HepG2 (cell line): Measurements from ENCODE around the gene PPP2R5B. TPM values are rescaled to one million over a fixed set of nuclear protein-coding genes. Genes with fewer than 3 reads are reported as not detected.
A peak's percentile ranks its signal among the peaks of the same experiment; 100 is the strongest.

Experiments used
- CAMTA2 ChIP-seq: sonication (generic); formaldehyde crosslinking; IDR thresholded peaks from 2 replicates; pipeline ENCODE4 v1.4.0; 2020; ENCODE audit warnings: mild to moderate bottlenecking, missing genetic modification reagents, borderline replicate concordance
- DNMT1 ChIP-seq: sonication (generic); formaldehyde crosslinking; IDR thresholded peaks from 2 replicates; pipeline ENCODE4 v1.5.1; 2020; ENCODE audit warnings: mild to moderate bottlenecking, missing genetic modification reagents
- KDM6A ChIP-seq: IDR thresholded peaks from 2 replicates; pipeline ENCODE4 v1.6.1; 2016; ENCODE audit warnings: low read depth
- PAF1 ChIP-seq: IDR thresholded peaks from 2 replicates; pipeline ENCODE4 v1.6.1; 2016; ENCODE audit warnings: missing genetic modification reagents, missing compliant biosample characterization
- TARDBP ChIP-seq: sonication (generic); formaldehyde crosslinking; IDR thresholded peaks from 2 replicates; pipeline ENCODE4 v1.8.0; 2022; ENCODE audit warnings: mild to moderate bottlenecking, missing genetic modification reagents
- ZFAT ChIP-seq: sonication (generic); formaldehyde crosslinking; conservative IDR thresholded peaks from 2 replicates; pipeline ENCODE4 v1.8.1; 2023; ENCODE audit warnings: missing genetic modification reagents, inconsistent platforms
- ZNF501 ChIP-seq: sonication (generic); formaldehyde crosslinking; IDR thresholded peaks from 2 replicates; pipeline ENCODE4 v1.5.1; 2020; ENCODE audit warnings: mild to moderate bottlenecking, moderate library complexity, missing genetic modification reagents
- ZNF549 ChIP-seq: sonication (generic); formaldehyde crosslinking; IDR thresholded peaks from 2 replicates; pipeline ENCODE4 v1.5.0; 2020; ENCODE audit warnings: missing genetic modification reagents
- ZNF703 ChIP-seq: sonication (generic); formaldehyde crosslinking; IDR thresholded peaks from 2 replicates; pipeline ENCODE4 v1.5.1; 2020; ENCODE audit warnings: missing genetic modification reagents, mild to moderate bottlenecking, moderate library complexity, borderline replicate concordance
- ZNF782 ChIP-seq: sonication (generic); formaldehyde crosslinking; IDR thresholded peaks from 2 replicates; pipeline ENCODE4 v1.4.0; 2020; ENCODE audit warnings: missing genetic modification reagents, mild to moderate bottlenecking, borderline replicate concordance
- polyA plus RNA-seq, 8 experiments: library from polyadenylated mRNA; depleted of rRNA in 3 of 8; stranded (reverse) in 7 of 8; unstranded in 1 of 8; fragments of >200 nt; fragmentation: Illumina TruSeq in 4 of 8; extraction: Trizol in 4 of 8; gene quantifications; 2 replicates each; pipeline versions ENCODE4 v1.2.1 to v1.2.3, GENCODE V29; 2011 to 2016; ENCODE audit warnings: low read depth in 4 of 8, missing spikeins in 1 of 8, mixed read lengths in 1 of 8; ENCODE audit not compliant: insufficient read depth in 1 of 8
- total RNA-seq, 5 experiments: library from RNA; depleted of rRNA; stranded (reverse); fragments of >200 nt; fragmentation: Illumina TruSeq; extraction: Trizol; gene quantifications; 2 replicates each; pipeline ENCODE4 v1.2.3, GENCODE V29; 2016; ENCODE audit warnings: low read depth in 1 of 5
- TF ChIP-seq, protein P1 (sequence below): sonication (generic); formaldehyde crosslinking; IDR thresholded peaks from 2 replicates; pipeline ENCODE4 v1.4.0; 2020; ENCODE audit warnings: mild to moderate bottlenecking, missing genetic modification reagents
- TF ChIP-seq, protein P2 (sequence below): sonication (generic); formaldehyde crosslinking; IDR thresholded peaks from 2 replicates; pipeline ENCODE4 v1.5.1; 2020; ENCODE audit warnings: missing genetic modification reagents, mild to moderate bottlenecking, borderline replicate concordance
- TF ChIP-seq, protein P3 (sequence below): sonication (generic); formaldehyde crosslinking; conservative IDR thresholded peaks from 2 replicates; pipeline ENCODE4 v1.4.0; 2020; ENCODE audit warnings: missing genetic modification reagents
- TF ChIP-seq, protein P4 (sequence below): sonication (generic); formaldehyde crosslinking; IDR thresholded peaks from 2 replicates; pipeline ENCODE4 v1.5.1; 2020; ENCODE audit warnings: mild to moderate bottlenecking, missing genetic modification reagents, borderline replicate concordance

PPP2R5B gene
- total and polyA plus RNA-seq, 2 of the 13 experiments (the other 11 are each of a cell fraction or from before 2014, with no cell fraction given): 2.3 to 8.3 TPM

DNA sequence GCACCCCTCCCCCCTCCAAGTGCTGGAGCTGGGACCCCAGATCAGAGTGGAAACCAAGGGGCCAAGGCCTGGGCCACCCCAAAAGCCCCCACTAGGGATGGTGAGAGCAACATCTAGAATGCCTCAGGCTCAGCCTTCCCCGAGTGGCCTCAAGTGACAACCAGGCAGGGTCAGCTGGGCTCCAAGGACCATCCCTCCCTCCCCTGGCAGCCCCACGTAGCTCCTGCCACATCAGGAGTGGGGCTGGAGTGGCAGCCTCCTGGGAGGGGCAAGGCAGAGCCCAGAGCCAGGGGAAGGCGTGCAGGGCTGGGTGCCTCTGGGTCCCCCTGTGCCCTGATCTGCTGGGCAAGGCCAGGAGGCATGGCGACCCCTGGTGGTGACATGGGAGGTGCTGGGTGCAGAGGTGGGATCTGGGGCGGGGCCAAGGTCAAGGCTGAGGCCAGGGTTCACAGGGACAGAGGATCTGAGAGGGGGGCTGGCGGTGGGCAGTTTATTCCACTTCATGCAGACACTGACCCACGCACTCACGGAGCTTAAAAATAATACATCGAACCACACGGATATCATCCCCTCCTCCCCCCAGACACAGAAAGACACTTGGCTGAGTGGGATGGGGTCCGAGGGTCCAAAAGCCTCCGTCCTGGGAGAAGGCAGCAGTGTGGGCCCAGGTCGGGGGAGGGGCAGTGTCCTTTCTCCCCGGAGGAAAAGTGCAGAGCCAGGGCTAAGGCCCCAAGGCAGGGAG is 30.2 kb upstream of the PPP2R5B start (continued):
- TF ChIP-seq, protein P1, sequence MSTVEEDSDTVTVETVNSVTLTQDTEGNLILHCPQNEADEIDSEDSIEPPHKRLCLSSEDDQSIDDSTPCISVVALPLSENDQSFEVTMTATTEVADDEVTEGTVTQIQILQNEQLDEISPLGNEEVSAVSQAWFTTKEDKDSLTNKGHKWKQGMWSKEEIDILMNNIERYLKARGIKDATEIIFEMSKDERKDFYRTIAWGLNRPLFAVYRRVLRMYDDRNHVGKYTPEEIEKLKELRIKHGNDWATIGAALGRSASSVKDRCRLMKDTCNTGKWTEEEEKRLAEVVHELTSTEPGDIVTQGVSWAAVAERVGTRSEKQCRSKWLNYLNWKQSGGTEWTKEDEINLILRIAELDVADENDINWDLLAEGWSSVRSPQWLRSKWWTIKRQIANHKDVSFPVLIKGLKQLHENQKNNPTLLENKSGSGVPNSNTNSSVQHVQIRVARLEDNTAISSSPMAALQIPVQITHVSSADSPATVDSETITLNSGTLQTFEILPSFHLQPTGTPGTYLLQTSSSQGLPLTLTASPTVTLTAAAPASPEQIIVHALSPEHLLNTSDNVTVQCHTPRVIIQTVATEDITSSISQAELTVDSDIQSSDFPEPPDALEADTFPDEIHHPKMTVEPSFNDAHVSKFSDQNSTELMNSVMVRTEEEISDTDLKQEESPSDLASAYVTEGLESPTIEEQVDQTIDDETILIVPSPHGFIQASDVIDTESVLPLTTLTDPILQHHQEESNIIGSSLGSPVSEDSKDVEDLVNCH (CRISPR knock-in tag): no peak
- peak; percentile 42; the same call in 1 of the 2 replicates for TF ChIP-seq KDM6A
- TF ChIP-seq CAMTA2 (CRISPR knock-in tag): peak; percentile 61; the same call in 1 of the 2 replicates
- TF ChIP-seq ZFAT (CRISPR knock-in tag): no peak
- no peak for TF ChIP-seq ZNF703
- peak; percentile 78; the same call in 1 of the 2 replicates for TF ChIP-seq DNMT1 (CRISPR knock-in tag)
- 0 out of 2 replicates have a peak, but pooled peaks have one; percentile 2 for TF ChIP-seq ZNF549
- TF ChIP-seq ZNF501 (CRISPR knock-in tag): no peak; the same call in 1 of the 2 replicates
- TF ChIP-seq, protein P2, sequence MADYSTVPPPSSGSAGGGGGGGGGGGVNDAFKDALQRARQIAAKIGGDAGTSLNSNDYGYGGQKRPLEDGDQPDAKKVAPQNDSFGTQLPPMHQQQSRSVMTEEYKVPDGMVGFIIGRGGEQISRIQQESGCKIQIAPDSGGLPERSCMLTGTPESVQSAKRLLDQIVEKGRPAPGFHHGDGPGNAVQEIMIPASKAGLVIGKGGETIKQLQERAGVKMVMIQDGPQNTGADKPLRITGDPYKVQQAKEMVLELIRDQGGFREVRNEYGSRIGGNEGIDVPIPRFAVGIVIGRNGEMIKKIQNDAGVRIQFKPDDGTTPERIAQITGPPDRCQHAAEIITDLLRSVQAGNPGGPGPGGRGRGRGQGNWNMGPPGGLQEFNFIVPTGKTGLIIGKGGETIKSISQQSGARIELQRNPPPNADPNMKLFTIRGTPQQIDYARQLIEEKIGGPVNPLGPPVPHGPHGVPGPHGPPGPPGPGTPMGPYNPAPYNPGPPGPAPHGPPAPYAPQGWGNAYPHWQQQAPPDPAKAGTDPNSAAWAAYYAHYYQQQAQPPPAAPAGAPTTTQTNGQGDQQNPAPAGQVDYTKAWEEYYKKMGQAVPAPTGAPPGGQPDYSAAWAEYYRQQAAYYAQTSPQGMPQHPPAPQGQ: 0 out of 2 replicates have a peak, but pooled peaks have one; percentile 62
- TF ChIP-seq, protein P3, sequence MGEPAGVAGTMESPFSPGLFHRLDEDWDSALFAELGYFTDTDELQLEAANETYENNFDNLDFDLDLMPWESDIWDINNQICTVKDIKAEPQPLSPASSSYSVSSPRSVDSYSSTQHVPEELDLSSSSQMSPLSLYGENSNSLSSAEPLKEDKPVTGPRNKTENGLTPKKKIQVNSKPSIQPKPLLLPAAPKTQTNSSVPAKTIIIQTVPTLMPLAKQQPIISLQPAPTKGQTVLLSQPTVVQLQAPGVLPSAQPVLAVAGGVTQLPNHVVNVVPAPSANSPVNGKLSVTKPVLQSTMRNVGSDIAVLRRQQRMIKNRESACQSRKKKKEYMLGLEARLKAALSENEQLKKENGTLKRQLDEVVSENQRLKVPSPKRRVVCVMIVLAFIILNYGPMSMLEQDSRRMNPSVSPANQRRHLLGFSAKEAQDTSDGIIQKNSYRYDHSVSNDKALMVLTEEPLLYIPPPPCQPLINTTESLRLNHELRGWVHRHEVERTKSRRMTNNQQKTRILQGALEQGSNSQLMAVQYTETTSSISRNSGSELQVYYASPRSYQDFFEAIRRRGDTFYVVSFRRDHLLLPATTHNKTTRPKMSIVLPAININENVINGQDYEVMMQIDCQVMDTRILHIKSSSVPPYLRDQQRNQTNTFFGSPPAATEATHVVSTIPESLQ: no peak
- TF ChIP-seq ZNF782 (CRISPR knock-in tag): peak; percentile 45; the same call in 1 of the 2 replicates
- TF ChIP-seq, protein P4, sequence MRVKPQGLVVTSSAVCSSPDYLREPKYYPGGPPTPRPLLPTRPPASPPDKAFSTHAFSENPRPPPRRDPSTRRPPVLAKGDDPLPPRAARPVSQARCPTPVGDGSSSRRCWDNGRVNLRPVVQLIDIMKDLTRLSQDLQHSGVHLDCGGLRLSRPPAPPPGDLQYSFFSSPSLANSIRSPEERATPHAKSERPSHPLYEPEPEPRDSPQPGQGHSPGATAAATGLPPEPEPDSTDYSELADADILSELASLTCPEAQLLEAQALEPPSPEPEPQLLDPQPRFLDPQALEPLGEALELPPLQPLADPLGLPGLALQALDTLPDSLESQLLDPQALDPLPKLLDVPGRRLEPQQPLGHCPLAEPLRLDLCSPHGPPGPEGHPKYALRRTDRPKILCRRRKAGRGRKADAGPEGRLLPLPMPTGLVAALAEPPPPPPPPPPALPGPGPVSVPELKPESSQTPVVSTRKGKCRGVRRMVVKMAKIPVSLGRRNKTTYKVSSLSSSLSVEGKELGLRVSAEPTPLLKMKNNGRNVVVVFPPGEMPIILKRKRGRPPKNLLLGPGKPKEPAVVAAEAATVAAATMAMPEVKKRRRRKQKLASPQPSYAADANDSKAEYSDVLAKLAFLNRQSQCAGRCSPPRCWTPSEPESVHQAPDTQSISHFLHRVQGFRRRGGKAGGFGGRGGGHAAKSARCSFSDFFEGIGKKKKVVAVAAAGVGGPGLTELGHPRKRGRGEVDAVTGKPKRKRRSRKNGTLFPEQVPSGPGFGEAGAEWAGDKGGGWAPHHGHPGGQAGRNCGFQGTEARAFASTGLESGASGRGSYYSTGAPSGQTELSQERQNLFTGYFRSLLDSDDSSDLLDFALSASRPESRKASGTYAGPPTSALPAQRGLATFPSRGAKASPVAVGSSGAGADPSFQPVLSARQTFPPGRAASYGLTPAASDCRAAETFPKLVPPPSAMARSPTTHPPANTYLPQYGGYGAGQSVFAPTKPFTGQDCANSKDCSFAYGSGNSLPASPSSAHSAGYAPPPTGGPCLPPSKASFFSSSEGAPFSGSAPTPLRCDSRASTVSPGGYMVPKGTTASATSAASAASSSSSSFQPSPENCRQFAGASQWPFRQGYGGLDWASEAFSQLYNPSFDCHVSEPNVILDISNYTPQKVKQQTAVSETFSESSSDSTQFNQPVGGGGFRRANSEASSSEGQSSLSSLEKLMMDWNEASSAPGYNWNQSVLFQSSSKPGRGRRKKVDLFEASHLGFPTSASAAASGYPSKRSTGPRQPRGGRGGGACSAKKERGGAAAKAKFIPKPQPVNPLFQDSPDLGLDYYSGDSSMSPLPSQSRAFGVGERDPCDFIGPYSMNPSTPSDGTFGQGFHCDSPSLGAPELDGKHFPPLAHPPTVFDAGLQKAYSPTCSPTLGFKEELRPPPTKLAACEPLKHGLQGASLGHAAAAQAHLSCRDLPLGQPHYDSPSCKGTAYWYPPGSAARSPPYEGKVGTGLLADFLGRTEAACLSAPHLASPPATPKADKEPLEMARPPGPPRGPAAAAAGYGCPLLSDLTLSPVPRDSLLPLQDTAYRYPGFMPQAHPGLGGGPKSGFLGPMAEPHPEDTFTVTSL (CRISPR knock-in tag): no peak
- peak; percentile 59; the same call in 1 of the 2 replicates for TF ChIP-seq PAF1 (CRISPR knock-in tag)
- TF ChIP-seq TARDBP (CRISPR knock-in tag): peak; percentile 97
